Activated T-helper 1 cell treated with Interleukin-2 at 50 U/mL for 16 hours (primary cell): ENCODE measurements around the gene UCKL1.
"Not testable (repeated sequence)": the region's sequence is repeated elsewhere in the genome, so short reads cannot be mapped to it uniquely, and the experiment has no call there.

Experiments used
- DNase-seq: peaks from one replicate; pipeline ENCODE4 v3.0.0-alpha.2; 2020; ENCODE audit warnings: low read depth

The UCKL1 gene

GRCh38 chr20:63972312-63973159 is 16.3 kb upstream of the UCKL1 start:
- no peak for DNase-seq

GRCh38 chr20:63971960-63972311 is 15.7 kb upstream of the UCKL1 start:
- DNase-seq: not testable (repeated sequence)

- DNase-seq: no peak
Observed at GRCh38 chr20:63970714-63971431, 14.7 kb upstream of the UCKL1 start.

- peak; percentile 44 for DNase-seq
Observed at GRCh38 chr20:63969838-63970713, 13.9 kb upstream of the UCKL1 start, which contains the start of gene ZNF512B. Gene ZNF512B, minus strand, starts transcription at chr20:63969930. Its CDS starts 1,980 bp downstream, at chr20:63967950.

- DNase-seq: no peak
Observed at GRCh38 chr20:63968928-63969760, 12.9 kb upstream of the UCKL1 start.

- no peak for DNase-seq
Observed at GRCh38 chr20:63968136-63968927, 12.1 kb upstream of the UCKL1 start.

GRCh38 chr20:63967330-63968135 is 11.3 kb upstream of the UCKL1 start:
- DNase-seq: no peak

GRCh38 chr20:63966944-63967322 is 10.7 kb upstream of the UCKL1 start:
- DNase-seq: no peak

GRCh38 chr20:63966172-63966943 is 10.1 kb upstream of the UCKL1 start:
- DNase-seq: no peak

- DNase-seq: no peak
Observed at GRCh38 chr20:63964412-63964811, 8.2 kb upstream of the UCKL1 start.

- DNase-seq: no peak
Observed at GRCh38 chr20:63963784-63964301, 7.6 kb upstream of the UCKL1 start.

- DNase-seq: no peak
Observed at GRCh38 chr20:63963348-63963741, 7.1 kb upstream of the UCKL1 start.

GRCh38 chr20:63962426-63963347 is 6.5 kb upstream of the UCKL1 start:
- no peak for DNase-seq

GRCh38 chr20:63961664-63962425 is 5.6 kb upstream of the UCKL1 start:
- no peak for DNase-seq

GRCh38 chr20:63960654-63961621 is 4.7 kb upstream of the UCKL1 start:
- not testable (repeated sequence) for DNase-seq

- no peak for DNase-seq
Observed at GRCh38 chr20:63959699-63960075, 3.5 kb upstream of the UCKL1 start.
